ENCODE results near the gene ZNF558.
A peak's percentile ranks its signal among the peaks of the same experiment; 100 is the strongest.

Gene ZNF558
- 4.7 to 24.5 (median 14.8) reads per million in 18 experiments for total RNA-seq

- peak; percentile 97 to 99 for DNase-seq
Observed at GRCh38 chr19:8832132-8833021, at the start of gene ZNF558, which contains the start of gene MBD3L1. TSS of gene ZNF558 (minus strand) at chr19:8832304. CDS start at chr19:8822659, 9,645 bp downstream. TSS of gene MBD3L1 (plus strand) at chr19:8832377. CDS start at chr19:8842679, 10,302 bp downstream.

GRCh38 chr19:8881512-8881911, 49.4 kb upstream of the ZNF558 start:
- no peak for DNase-seq

- DNase-seq = no peak
Observed at GRCh38 chr19:8880868-8881488, 48.9 kb upstream of the ZNF558 start.

GRCh38 chr19:8877854-8878705, 46.0 kb upstream of the ZNF558 start:
- DNase-seq = no peak

- no peak for DNase-seq
Observed at GRCh38 chr19:8866344-8866743, 34.2 kb upstream of the ZNF558 start.

GRCh38 chr19:8858260-8858659, 26.2 kb upstream of the ZNF558 start:
- DNase-seq = no peak

- no peak for DNase-seq
Observed at GRCh38 chr19:8850488-8850887, 18.4 kb upstream of the ZNF558 start.

- no peak for DNase-seq
Observed at GRCh38 chr19:8849232-8849631, 17.1 kb upstream of the ZNF558 start.

- no peak for DNase-seq
Observed at GRCh38 chr19:8846819-8847218, 14.7 kb upstream of the ZNF558 start.

- DNase-seq = no peak
Observed at GRCh38 chr19:8840708-8841107, 8.6 kb upstream of the ZNF558 start.

GRCh38 chr19:8835877-8836276, 3.8 kb upstream of the ZNF558 start:
- no peak for DNase-seq

- peak in 1 of 2 donors; percentile 11 for DNase-seq
Observed at GRCh38 chr19:8835446-8835845, 3.3 kb upstream of the ZNF558 start.

GRCh38 chr19:8831832-8832131, 322 bp downstream of the ZNF558 start:
- no peak for DNase-seq

GRCh38 chr19:8831373-8831772, 731 bp downstream of the ZNF558 start:
- DNase-seq = no peak

GRCh38 chr19:8827277-8827676, 4.8 kb downstream of the ZNF558 start:
- DNase-seq = no peak

- no peak for DNase-seq
Observed at GRCh38 chr19:8826371-8826770, 5.7 kb downstream of the ZNF558 start.

- DNase-seq = no peak
Observed at GRCh38 chr19:8821748-8822241, 10.3 kb downstream of the ZNF558 start.

GRCh38 chr19:8820234-8820633, 11.9 kb downstream of the ZNF558 start:
- no peak for DNase-seq

GRCh38 chr19:8815780-8816179, 16.3 kb downstream of the ZNF558 start:
- no peak for DNase-seq

GRCh38 chr19:8814176-8814575, 17.9 kb downstream of the ZNF558 start:
- no peak for DNase-seq

- DNase-seq = peak in 1 of 2 donors; percentile 10
Observed at GRCh38 chr19:8811315-8812172, 20.6 kb downstream of the ZNF558 start.

GRCh38 chr19:8806661-8807060, 25.4 kb downstream of the ZNF558 start:
- no peak for DNase-seq
